ENCODE data around the gene ZDHHC7.

GRCh38 chr16:84965428-84966415 lies 45.6 kb downstream of the ZDHHC7 start:
- TF ChIP-seq SRF (IDR thresholded peaks at IDR 0.05; ENCODE audit: low read depth) (no peak), POLR2AphosphoS5 (IDR thresholded peaks at IDR 0.05; ENCODE audit: low read depth, low read length) (no peak), CTCF (IDR thresholded peaks at IDR 0.05 in 2 of 3, conservative IDR thresholded peaks at IDR 0.05 in 1 of 3; ENCODE audit: borderline replicate concordance in 1 of 3, insufficient read depth in 1 of 3, low read depth in 2 of 3, low read length in 2 of 3) (no peak), CEBPB (IDR thresholded peaks at IDR 0.05; ENCODE audit: low read depth) (no peak), POLR2A (IDR thresholded peaks at IDR 0.05; ENCODE audit: borderline replicate concordance, extremely low read depth, insufficient read depth, insufficient read length) (no peak), ZFX (IDR thresholded peaks at IDR 0.05) (no peak), JUND (IDR thresholded peaks at IDR 0.05) (no peak), ZNF274 (IDR thresholded peaks at IDR 0.05; ENCODE audit: low read depth, low read length) (no peak), SP1 (IDR thresholded peaks at IDR 0.05; ENCODE audit: low read depth) (no peak)
- TF ChIP-seq, protein P1, sequence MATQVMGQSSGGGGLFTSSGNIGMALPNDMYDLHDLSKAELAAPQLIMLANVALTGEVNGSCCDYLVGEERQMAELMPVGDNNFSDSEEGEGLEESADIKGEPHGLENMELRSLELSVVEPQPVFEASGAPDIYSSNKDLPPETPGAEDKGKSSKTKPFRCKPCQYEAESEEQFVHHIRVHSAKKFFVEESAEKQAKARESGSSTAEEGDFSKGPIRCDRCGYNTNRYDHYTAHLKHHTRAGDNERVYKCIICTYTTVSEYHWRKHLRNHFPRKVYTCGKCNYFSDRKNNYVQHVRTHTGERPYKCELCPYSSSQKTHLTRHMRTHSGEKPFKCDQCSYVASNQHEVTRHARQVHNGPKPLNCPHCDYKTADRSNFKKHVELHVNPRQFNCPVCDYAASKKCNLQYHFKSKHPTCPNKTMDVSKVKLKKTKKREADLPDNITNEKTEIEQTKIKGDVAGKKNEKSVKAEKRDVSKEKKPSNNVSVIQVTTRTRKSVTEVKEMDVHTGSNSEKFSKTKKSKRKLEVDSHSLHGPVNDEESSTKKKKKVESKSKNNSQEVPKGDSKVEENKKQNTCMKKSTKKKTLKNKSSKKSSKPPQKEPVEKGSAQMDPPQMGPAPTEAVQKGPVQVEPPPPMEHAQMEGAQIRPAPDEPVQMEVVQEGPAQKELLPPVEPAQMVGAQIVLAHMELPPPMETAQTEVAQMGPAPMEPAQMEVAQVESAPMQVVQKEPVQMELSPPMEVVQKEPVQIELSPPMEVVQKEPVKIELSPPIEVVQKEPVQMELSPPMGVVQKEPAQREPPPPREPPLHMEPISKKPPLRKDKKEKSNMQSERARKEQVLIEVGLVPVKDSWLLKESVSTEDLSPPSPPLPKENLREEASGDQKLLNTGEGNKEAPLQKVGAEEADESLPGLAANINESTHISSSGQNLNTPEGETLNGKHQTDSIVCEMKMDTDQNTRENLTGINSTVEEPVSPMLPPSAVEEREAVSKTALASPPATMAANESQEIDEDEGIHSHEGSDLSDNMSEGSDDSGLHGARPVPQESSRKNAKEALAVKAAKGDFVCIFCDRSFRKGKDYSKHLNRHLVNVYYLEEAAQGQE (IDR thresholded peaks at IDR 0.05; ENCODE audit: low read depth): no peak
